ENCODE data around the gene HNRNPA0. TPM values are rescaled to one million over a fixed set of nuclear protein-coding genes. Genes with fewer than 3 reads are reported as not detected.
A peak's percentile ranks its signal among the peaks of the same experiment; 100 is the strongest.

The HNRNPA0 gene
- total RNA-seq, 1 experiment from 2014 or later, result 38.9 TPM

GRCh38 chr5:137750436-137750835 lies 3.7 kb downstream of the HNRNPA0 start:
- H3K9me3 ChIP-seq (ENCODE audit: control insufficient read depth in 1 of 2, insufficient read depth in 1 of 2, low read depth in 1 of 2, low read length in 2 of 2), result no peaks in the 10 kb centered on the region
- ATAC-seq, result no peak
- ChIA-PET POLR2A (no interaction called here), RAD21 (ENCODE audit: low non-redundant PET in 1 of 2, low total read pairs in 2 of 2, uncharacterized antibody in 2 of 2, unreplicated experiment in 2 of 2) (no interaction called here), CTCF (interaction anchor here (1.5 to 1.8 kb wide), 2 partner anchors 28 to 121 kb away, joined by 9 to 11 read pairs; no protein-coding TSS in a partner anchor)
- peaks cover 42% of the 10 kb centered on the region for H3K79me2 ChIP-seq (ENCODE audit: insufficient read depth, low read length)
- no peak overlapping the region for H3K4me2 ChIP-seq (ENCODE audit: low read length)
- H3K27me3 ChIP-seq (ENCODE audit: insufficient read depth, low read length), result no peaks in the 10 kb centered on the region
- H3K4me3 ChIP-seq (replicated peaks in 1 of 2; ENCODE audit: low read depth in 1 of 2, low read length in 2 of 2), result no peak overlapping the region
- no peak overlapping the region for H3K9ac ChIP-seq (ENCODE audit: low read length)
- 0 out of 4 replicates have a peak, but pooled peaks cover 0 to 3% of the 10 kb centered on the region in 2 experiments for H3K36me3 ChIP-seq (ENCODE audit: control insufficient read depth in 1 of 2, insufficient read depth in 2 of 2, low read length in 2 of 2)
- no peak for DNase-seq (ENCODE audit: low read depth, low spot score)
- no peaks in the 10 kb centered on the region for H3K9me2 ChIP-seq (ENCODE audit: insufficient read depth)
- intact Hi-C loops (cut with micrococcal nuclease), result no loop called here
- BruUV-seq (replicated peaks), result no TSS peak
- H4K20me1 ChIP-seq (ENCODE audit: insufficient read depth), result peaks cover 35% of the 10 kb centered on the region
- peaks cover 0 to 20% of the 10 kb centered on the region in 2 experiments; a peak in 2 of 4 replicates for H3K4me1 ChIP-seq (ENCODE audit: control insufficient read depth in 1 of 2, insufficient read depth in 2 of 2, low read length in 2 of 2)
- peak; percentile 14; the same call in 1 of the 2 replicates for TF ChIP-seq POLR2AphosphoS5 (IDR thresholded peaks at IDR 0.05; ENCODE audit: low read depth, low read length)
- TF ChIP-seq ATF3 (IDR thresholded peaks at IDR 0.05), result no peak
- no peak overlapping the region for H3K27ac ChIP-seq (ENCODE audit: low read depth, low read length)
- no peak overlapping the region for H2AFZ ChIP-seq (ENCODE audit: low read depth, low read length, poor library complexity, severe bottlenecking)

- Histone ChIP-seq H3K27me3 (ENCODE audit: insufficient read depth, low read length) (no peaks in the 10 kb centered on the region), H3K79me2 (ENCODE audit: insufficient read depth, low read length) (peaks cover 29% of the 10 kb centered on the region), H3K27ac (ENCODE audit: low read depth, low read length) (no peak overlapping the region), H3K9me3 (ENCODE audit: control insufficient read depth in 1 of 2, insufficient read depth in 1 of 2, low read depth in 1 of 2, low read length in 2 of 2) (no peaks in the 10 kb centered on the region), H4K20me1 (ENCODE audit: insufficient read depth) (peaks cover 35% of the 10 kb centered on the region), H3K9me2 (ENCODE audit: insufficient read depth) (no peaks in the 10 kb centered on the region), H3K9ac (ENCODE audit: low read length) (no peak overlapping the region), H3K4me3 (replicated peaks in 1 of 2; ENCODE audit: low read depth in 1 of 2, low read length in 2 of 2) (no peak overlapping the region), H3K4me1 (ENCODE audit: control insufficient read depth in 1 of 2, insufficient read depth in 2 of 2, low read length in 2 of 2) (peaks cover 0 to 12% of the 10 kb centered on the region in 2 experiments; a peak in 2 of 4 replicates), H2AFZ (ENCODE audit: low read depth, low read length, poor library complexity, severe bottlenecking) (no peak overlapping the region), H3K36me3 (ENCODE audit: control insufficient read depth in 1 of 2, insufficient read depth in 2 of 2, low read length in 2 of 2) (0 out of 4 replicates have a peak, but pooled peaks cover 0 to 3% of the 10 kb centered on the region in 2 experiments), H3K4me2 (ENCODE audit: low read length) (no peak overlapping the region)
- no peak for TF ChIP-seq ELF1 (IDR thresholded peaks at IDR 0.05; ENCODE audit: borderline replicate concordance, low read depth)
- TF ChIP-seq RAD21 (IDR thresholded peaks at IDR 0.05; ENCODE audit: low read depth), result no peak
- TF ChIP-seq CBX3 (IDR thresholded peaks at IDR 0.05; ENCODE audit: low read depth), result no peak
- TF ChIP-seq ZNF274 (IDR thresholded peaks at IDR 0.05; ENCODE audit: low read depth, low read length), result no peak
- TF ChIP-seq POLR2AphosphoS5 (IDR thresholded peaks at IDR 0.05; ENCODE audit: low read depth, low read length), result no peak
- no peak for TF ChIP-seq EGR1 (IDR thresholded peaks at IDR 0.05; ENCODE audit: low read depth)
- TF ChIP-seq ATF3 (IDR thresholded peaks at IDR 0.05), result no peak
- TF ChIP-seq SIN3A (IDR thresholded peaks at IDR 0.05; ENCODE audit: low read depth), result no peak
- POLR2A ChIA-PET, result no interaction called here
- intact Hi-C loops (cut with micrococcal nuclease), result no loop called here
- RAD21 ChIA-PET (ENCODE audit: low non-redundant PET in 1 of 2, low total read pairs in 2 of 2, uncharacterized antibody in 2 of 2, unreplicated experiment in 2 of 2), result no interaction called here
- ATAC-seq, result no peak
- BruUV-seq (replicated peaks), result no TSS peak
- CTCF ChIA-PET, result interaction anchor here (1.5 to 1.8 kb wide), 2 partner anchors 88 to 118 kb away, joined by 5 to 7 read pairs; no protein-coding TSS in a partner anchor
- DNase-seq (ENCODE audit: low read depth, low spot score), result no peak
Observed at GRCh38 chr5:137747848-137748247, 6.3 kb downstream of the HNRNPA0 start.
